A549 (cell line): ENCODE measurements around the gene SORBS1. TPM values are rescaled to one million over a fixed set of nuclear protein-coding genes. Genes with fewer than 3 reads are reported as not detected.

Experiments used
- ATAC-seq, 2 experiments: fragments of 200-7000 bp in 1 of 2; fragments of >200 bp in 1 of 2; cut with Nextera tagmentation in 1 of 2; cut with Tn5 transposase in 1 of 2; 3 replicates each; pipeline versions ENCODE4 v1.8.0 to v1.9.1; 2018 to 2020; ENCODE audit warnings: mild to moderate bottlenecking in 1 of 2, moderate library complexity in 1 of 2
- CTCF ChIA-PET: fragments of 300-600 bp; sonication (Branson Sonifier 250); formaldehyde crosslinking; extraction: SDS; loops from one replicate; lab custom pipeline; 2021; ENCODE audit warnings: antibody characterized with exemption, inconsistent platforms; lab: Yijun Ruan, JAX
- POLR2A ChIA-PET: fragments of 350-600 bp; formaldehyde crosslinking; extraction: SDS; loops from one replicate; lab custom pipeline; 2021; ENCODE audit warnings: antibody characterized with exemption, inconsistent platforms; lab: Yijun Ruan, JAX
- DNase-seq, 2 experiments: peaks; one replicate each; pipeline versions ENCODE4 v3.0.0 to v3.0.0-alpha.2; 2011 to 2016; ENCODE audit warnings: low read depth in 1 of 2, low spot score in 1 of 2
- FAIRE-seq: peaks from 2 replicates; lab custom pipeline; 2011; peaks lifted over from hg19 to GRCh38; lab: Jason Lieb, UNC
- H3K27ac ChIP-seq, 2 experiments: fragments of >200 bp; sonication (Bioruptor Twin); formaldehyde crosslinking; 3 replicates each; pipeline ENCODE4 v1.5.1; 2016 to 2017
- H3K4me1 ChIP-seq: fragments of >200 bp; sonication (Bioruptor Twin); formaldehyde crosslinking; 3 replicates; pipeline ENCODE4 v1.6.1; 2016
- H3K4me2 ChIP-seq: fragments of >200 bp; sonication (Bioruptor Twin); formaldehyde crosslinking; 3 replicates; pipeline ENCODE4 v1.6.1; 2016
- H3K4me3 ChIP-seq: fragments of >200 bp; sonication (Bioruptor Twin); formaldehyde crosslinking; 3 replicates; pipeline ENCODE4 v1.5.1; 2016
- H3K9me3 ChIP-seq: fragments of >200 bp; sonication (Bioruptor Twin); formaldehyde crosslinking; 3 replicates; pipeline ENCODE4 v1.6.1; 2016
- BCL3 ChIP-seq: fragments of >200 bp; sonication (Bioruptor Twin); formaldehyde crosslinking; IDR thresholded peaks from 3 replicates; pipeline ENCODE4 v1.6.1; 2016
- CBX2 ChIP-seq: fragments of 200-600 bp; sonication (generic); IDR thresholded peaks from 2 replicates; pipeline ENCODE4 v1.6.1; 2016; ENCODE audit warnings: low read depth, mild to moderate bottlenecking, borderline replicate concordance
- CBX8 ChIP-seq: fragments of 200-600 bp; sonication (generic); IDR thresholded peaks from 2 replicates; pipeline ENCODE4 v1.6.1; 2016
- CEBPB ChIP-seq, 2 experiments: fragments of >200 bp in 1 of 2; sonication (Bioruptor Twin) in 1 of 2; formaldehyde crosslinking in 1 of 2; IDR thresholded peaks; 2 replicates each; pipeline ENCODE4 v1.6.1; 2012 to 2016
- EHMT2 ChIP-seq: fragments of 200-600 bp; sonication (generic); IDR thresholded peaks from 2 replicates; pipeline ENCODE4 v1.6.1; 2016; ENCODE audit warnings: antibody characterized with exemption, low read depth, mild to moderate bottlenecking, moderate library complexity
- FOSB ChIP-seq: fragments of 250-450 bp; sonication (Bioruptor Pico); IDR thresholded peaks from 2 replicates; pipeline ENCODE4 v1.5.0; 2020; ENCODE audit warnings: mild to moderate bottlenecking, moderate library complexity
- HOXA7 ChIP-seq: fragments of 250-450 bp; sonication (Bioruptor Pico); IDR thresholded peaks from 2 replicates; pipeline ENCODE4 v1.5.0; 2020; ENCODE audit warnings: mild to moderate bottlenecking, moderate library complexity
- HOXB13 ChIP-seq: fragments of 250-450 bp; sonication (Bioruptor Pico); IDR thresholded peaks from 2 replicates; pipeline ENCODE4 v1.5.0; 2020; ENCODE audit warnings: low read depth, mild to moderate bottlenecking, moderate library complexity
- HOXB5 ChIP-seq: fragments of 250-450 bp; sonication (Bioruptor Pico); IDR thresholded peaks from 2 replicates; pipeline ENCODE4 v1.5.0; 2020; ENCODE audit warnings: mild to moderate bottlenecking, moderate library complexity
- JUNB ChIP-seq: fragments of >200 bp; sonication (Bioruptor Twin); formaldehyde crosslinking; IDR thresholded peaks from 2 replicates; pipeline ENCODE4 v1.6.1; 2016
- PHF8 ChIP-seq: fragments of 200-600 bp; sonication (generic); IDR thresholded peaks from 2 replicates; pipeline ENCODE4 v1.6.1; 2016; ENCODE audit warnings: low read depth, mild to moderate bottlenecking, antibody characterized with exemption, moderate library complexity, borderline replicate concordance
- POLR2AphosphoS2 ChIP-seq: conservative IDR thresholded peaks from 2 replicates; pipeline ENCODE4 v1.6.1; 2012; ENCODE audit warnings: low read length, improper control_type of control experiment, inconsistent platforms
- RARB ChIP-seq: fragments of 250-450 bp; sonication (Bioruptor Pico); IDR thresholded peaks from 2 replicates; pipeline ENCODE4 v1.8.0; 2021; ENCODE audit warnings: mild to moderate bottlenecking, moderate library complexity
- RCOR1 ChIP-seq: fragments of 150-350 bp; IDR thresholded peaks from 2 replicates; pipeline ENCODE4 v1.6.1; 2014; ENCODE audit warnings: antibody characterized with exemption, low read length, low read depth
- SMC3 ChIP-seq: fragments of >200 bp; sonication (Bioruptor Twin); formaldehyde crosslinking; IDR thresholded peaks from 3 replicates; pipeline ENCODE4 v1.6.1; 2018; ENCODE audit warnings: inconsistent platforms
- SREBF2 ChIP-seq: fragments of 450-650 bp; IDR thresholded peaks from 2 replicates; pipeline ENCODE4 v1.6.1; 2014; ENCODE audit warnings: mild to moderate bottlenecking, moderate library complexity
- USF2 ChIP-seq: fragments of 450-650 bp; IDR thresholded peaks from 2 replicates; pipeline ENCODE4 v1.6.1; 2014; ENCODE audit warnings: antibody characterized with exemption
- ZFP36 ChIP-seq: fragments of 450-650 bp; IDR thresholded peaks from 2 replicates; pipeline ENCODE4 v1.6.1; 2014; ENCODE audit warnings: borderline replicate concordance; ENCODE audit not compliant: partially characterized antibody
- ZNF302 ChIP-seq: fragments of 250-450 bp; sonication (Bioruptor Pico); IDR thresholded peaks from 2 replicates; pipeline ENCODE4 v1.9.0; 2021; ENCODE audit warnings: inconsistent platforms, mild to moderate bottlenecking, moderate library complexity
- ZSCAN20 ChIP-seq: fragments of 250-450 bp; sonication (Bioruptor Pico); IDR thresholded peaks from 2 replicates; pipeline ENCODE4 v1.8.0; 2022; ENCODE audit warnings: mild to moderate bottlenecking, moderate library complexity
- WGBS: methylation state at CpG from one replicate; pipeline ENCODE4 v1.1.6; 2017; ENCODE audit errors: missing lambda C conversion rate; 5-methylcytosine and 5-hydroxymethylcytosine counted together
- polyA plus RNA-seq, 4 experiments: library from polyadenylated mRNA; depleted of rRNA in 3 of 4; stranded (reverse); fragments of >200 nt; fragmentation: RNase III in 1 of 4; extraction: RNeasy Plus Mini Kit Qiagen cat#74134 plus additional on column Dnase treatment in 1 of 4; gene quantifications; 2 replicates in 3 of 4; 3 replicates in 1 of 4; pipeline ENCODE4 v1.2.3, GENCODE V29; 2011 to 2017
- TF ChIP-seq, protein P1 (sequence below): fragments of >200 bp; sonication (Bioruptor Twin); formaldehyde crosslinking; IDR thresholded peaks from 3 replicates; pipeline ENCODE4 v1.5.1; 2016
- TF ChIP-seq, protein P2 (sequence below): IDR thresholded peaks from 2 replicates; pipeline ENCODE4 v1.6.1; 2012
- TF ChIP-seq, protein P3 (sequence below): IDR thresholded peaks from 2 replicates; pipeline ENCODE4 v1.6.1; 2012
- TF ChIP-seq, protein P4 (sequence below): fragments of 150-350 bp; IDR thresholded peaks from 2 replicates; pipeline ENCODE4 v1.6.1; 2014; ENCODE audit warnings: low read depth, mild to moderate bottlenecking, low read length
- TF ChIP-seq, protein P5 (sequence below): IDR thresholded peaks from 2 replicates; pipeline ENCODE4 v1.6.1; 2012; ENCODE audit warnings: low read depth, borderline replicate concordance
- TF ChIP-seq, protein P6 (sequence below): fragments of 250-450 bp; sonication (Bioruptor Pico); IDR thresholded peaks from 2 replicates; pipeline ENCODE4 v1.5.0; 2020; ENCODE audit warnings: low read depth, mild to moderate bottlenecking, moderate library complexity

The SORBS1 gene
- polyA plus RNA-seq, 2 of the 4 experiments (the other 2 are of a cell fraction): 0.39 to 0.80 TPM

DNA sequence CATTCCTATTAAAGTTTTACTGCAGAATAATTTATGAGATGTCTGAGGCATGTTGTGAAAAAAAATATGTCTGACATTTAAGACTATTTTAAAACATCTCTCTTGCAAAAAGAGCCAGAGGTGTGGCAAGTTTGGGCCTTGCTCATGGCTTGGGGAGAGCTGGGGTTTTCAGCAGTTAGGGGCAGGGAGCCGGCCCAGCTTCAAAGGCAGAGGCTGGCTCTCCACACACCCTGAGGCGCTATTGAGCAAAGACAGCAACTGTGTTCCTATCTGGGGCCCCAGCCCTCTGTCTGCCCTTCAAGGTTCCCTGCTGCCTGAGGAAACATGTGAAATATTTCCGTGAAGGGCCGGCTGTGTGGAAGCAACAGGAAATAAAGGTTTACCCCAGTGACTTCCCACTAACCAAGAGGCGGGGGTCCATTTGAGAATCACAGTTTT is 94.0 kb downstream of the SORBS1 start (continued):
- TF ChIP-seq, protein P1, sequence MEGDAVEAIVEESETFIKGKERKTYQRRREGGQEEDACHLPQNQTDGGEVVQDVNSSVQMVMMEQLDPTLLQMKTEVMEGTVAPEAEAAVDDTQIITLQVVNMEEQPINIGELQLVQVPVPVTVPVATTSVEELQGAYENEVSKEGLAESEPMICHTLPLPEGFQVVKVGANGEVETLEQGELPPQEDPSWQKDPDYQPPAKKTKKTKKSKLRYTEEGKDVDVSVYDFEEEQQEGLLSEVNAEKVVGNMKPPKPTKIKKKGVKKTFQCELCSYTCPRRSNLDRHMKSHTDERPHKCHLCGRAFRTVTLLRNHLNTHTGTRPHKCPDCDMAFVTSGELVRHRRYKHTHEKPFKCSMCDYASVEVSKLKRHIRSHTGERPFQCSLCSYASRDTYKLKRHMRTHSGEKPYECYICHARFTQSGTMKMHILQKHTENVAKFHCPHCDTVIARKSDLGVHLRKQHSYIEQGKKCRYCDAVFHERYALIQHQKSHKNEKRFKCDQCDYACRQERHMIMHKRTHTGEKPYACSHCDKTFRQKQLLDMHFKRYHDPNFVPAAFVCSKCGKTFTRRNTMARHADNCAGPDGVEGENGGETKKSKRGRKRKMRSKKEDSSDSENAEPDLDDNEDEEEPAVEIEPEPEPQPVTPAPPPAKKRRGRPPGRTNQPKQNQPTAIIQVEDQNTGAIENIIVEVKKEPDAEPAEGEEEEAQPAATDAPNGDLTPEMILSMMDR: no peak

DNA sequence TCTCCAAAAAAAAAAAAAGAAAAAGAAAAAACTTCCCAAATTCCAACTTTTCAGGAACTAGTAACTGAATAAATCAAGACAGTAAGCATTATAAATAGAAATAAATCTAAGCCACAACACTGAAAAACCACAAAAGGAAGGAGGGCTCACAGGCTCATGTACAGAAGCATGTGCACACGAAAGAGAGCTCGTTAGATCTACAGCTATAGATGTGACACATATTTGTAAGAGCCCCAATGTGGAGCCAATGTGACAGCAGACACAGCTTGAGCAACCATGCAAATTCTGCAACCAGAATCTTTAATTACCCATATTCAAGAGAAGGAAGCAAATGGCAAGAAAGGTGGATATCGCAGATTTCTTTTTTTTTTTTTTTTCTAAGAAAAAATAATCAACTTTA is 94.7 kb downstream of the SORBS1 start:
- Histone ChIP-seq H3K9me3 (no peaks in the 10 kb centered on the region), H3K4me1 (no peaks in the 10 kb centered on the region), H3K27ac (no peak overlapping the region), H3K4me3 (no peak overlapping the region), H3K4me2 (no peak overlapping the region)
- ATAC-seq: no peak
- POLR2A ChIA-PET: no interaction called here
- no peak for DNase-seq
- CTCF ChIA-PET: interaction anchor here (0.6 kb wide), 1 partner anchor 196 kb away, joined by 4 read pairs; no protein-coding TSS in a partner anchor
- 94% methylated on average over 3 of the region's 3 CpGs for WGBS
- no peak for TF ChIP-seq SMC3
- TF ChIP-seq PHF8: no peak
- no peak for TF ChIP-seq HOXB13 (CRISPR knock-in tag)
- no peak for TF ChIP-seq HOXB5
- TF ChIP-seq ZFP36: no peak
- TF ChIP-seq SREBF2: no peak
- no peak for TF ChIP-seq POLR2AphosphoS2
- TF ChIP-seq, protein P2, sequence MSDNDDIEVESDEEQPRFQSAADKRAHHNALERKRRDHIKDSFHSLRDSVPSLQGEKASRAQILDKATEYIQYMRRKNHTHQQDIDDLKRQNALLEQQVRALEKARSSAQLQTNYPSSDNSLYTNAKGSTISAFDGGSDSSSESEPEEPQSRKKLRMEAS: no peak
- no peak for TF ChIP-seq CBX8
- TF ChIP-seq FOSB (CRISPR knock-in tag): no peak
- no peak for TF ChIP-seq BCL3
- TF ChIP-seq ZSCAN20 (CRISPR knock-in tag): no peak
- TF ChIP-seq RCOR1: no peak
- no peak for TF ChIP-seq JUNB
- no peak for TF ChIP-seq HOXA7 (CRISPR knock-in tag)
- TF ChIP-seq, protein P3, sequence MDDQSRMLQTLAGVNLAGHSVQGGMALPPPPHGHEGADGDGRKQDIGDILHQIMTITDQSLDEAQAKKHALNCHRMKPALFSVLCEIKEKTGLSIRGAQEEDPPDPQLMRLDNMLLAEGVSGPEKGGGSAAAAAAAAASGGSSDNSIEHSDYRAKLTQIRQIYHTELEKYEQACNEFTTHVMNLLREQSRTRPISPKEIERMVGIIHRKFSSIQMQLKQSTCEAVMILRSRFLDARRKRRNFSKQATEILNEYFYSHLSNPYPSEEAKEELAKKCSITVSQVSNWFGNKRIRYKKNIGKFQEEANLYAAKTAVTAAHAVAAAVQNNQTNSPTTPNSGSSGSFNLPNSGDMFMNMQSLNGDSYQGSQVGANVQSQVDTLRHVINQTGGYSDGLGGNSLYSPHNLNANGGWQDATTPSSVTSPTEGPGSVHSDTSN: no peak
- no peak for FAIRE-seq

DNA sequence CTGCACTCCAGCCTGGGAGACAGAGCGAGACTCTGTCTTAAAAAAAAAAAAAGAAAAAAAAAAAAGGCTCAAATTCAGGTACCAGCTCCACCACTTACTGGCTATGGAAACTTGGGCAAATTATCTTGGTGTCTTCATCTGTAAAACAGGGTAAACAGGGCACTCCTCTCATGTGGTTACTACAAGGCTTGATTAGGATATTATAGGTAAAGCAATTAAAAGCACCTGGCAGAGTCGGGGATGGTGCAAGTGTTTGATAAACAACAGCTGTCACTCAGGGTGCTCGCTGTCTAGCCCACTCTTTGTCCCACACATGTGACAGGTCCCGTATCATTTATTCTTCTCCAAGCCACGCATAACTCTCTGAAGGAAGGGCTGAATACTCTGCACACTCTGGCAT is 96.9 kb downstream of the SORBS1 start:
- ChIA-PET CTCF (no interaction called here), POLR2A (no interaction called here)
- Histone ChIP-seq H3K9me3 (no peaks in the 10 kb centered on the region), H3K4me2 (no peak overlapping the region), H3K4me1 (no peaks in the 10 kb centered on the region), H3K27ac (no peak overlapping the region), H3K4me3 (no peak overlapping the region)
- no peak for DNase-seq
- ATAC-seq: no peak
- 76% methylated on average over 5 of the region's 5 CpGs for WGBS
- no peak for FAIRE-seq
- TF ChIP-seq, protein P1: no peak
- TF ChIP-seq CEBPB (IDR thresholded peaks at IDR 0.05): no peak
- no peak for TF ChIP-seq USF2
- no peak for TF ChIP-seq RARB
- no peak for TF ChIP-seq HOXA7 (CRISPR knock-in tag)
- TF ChIP-seq, protein P4, sequence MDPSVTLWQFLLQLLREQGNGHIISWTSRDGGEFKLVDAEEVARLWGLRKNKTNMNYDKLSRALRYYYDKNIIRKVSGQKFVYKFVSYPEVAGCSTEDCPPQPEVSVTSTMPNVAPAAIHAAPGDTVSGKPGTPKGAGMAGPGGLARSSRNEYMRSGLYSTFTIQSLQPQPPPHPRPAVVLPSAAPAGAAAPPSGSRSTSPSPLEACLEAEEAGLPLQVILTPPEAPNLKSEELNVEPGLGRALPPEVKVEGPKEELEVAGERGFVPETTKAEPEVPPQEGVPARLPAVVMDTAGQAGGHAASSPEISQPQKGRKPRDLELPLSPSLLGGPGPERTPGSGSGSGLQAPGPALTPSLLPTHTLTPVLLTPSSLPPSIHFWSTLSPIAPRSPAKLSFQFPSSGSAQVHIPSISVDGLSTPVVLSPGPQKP: no peak
- TF ChIP-seq, protein P5, sequence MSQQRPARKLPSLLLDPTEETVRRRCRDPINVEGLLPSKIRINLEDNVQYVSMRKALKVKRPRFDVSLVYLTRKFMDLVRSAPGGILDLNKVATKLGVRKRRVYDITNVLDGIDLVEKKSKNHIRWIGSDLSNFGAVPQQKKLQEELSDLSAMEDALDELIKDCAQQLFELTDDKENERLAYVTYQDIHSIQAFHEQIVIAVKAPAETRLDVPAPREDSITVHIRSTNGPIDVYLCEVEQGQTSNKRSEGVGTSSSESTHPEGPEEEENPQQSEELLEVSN: no peak
- no peak for TF ChIP-seq EHMT2
- TF ChIP-seq, protein P6, sequence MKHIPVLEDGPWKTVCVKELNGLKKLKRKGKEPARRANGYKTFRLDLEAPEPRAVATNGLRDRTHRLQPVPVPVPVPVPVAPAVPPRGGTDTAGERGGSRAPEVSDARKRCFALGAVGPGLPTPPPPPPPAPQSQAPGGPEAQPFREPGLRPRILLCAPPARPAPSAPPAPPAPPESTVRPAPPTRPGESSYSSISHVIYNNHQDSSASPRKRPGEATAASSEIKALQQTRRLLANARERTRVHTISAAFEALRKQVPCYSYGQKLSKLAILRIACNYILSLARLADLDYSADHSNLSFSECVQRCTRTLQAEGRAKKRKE: no peak
- no peak for TF ChIP-seq ZNF302
- TF ChIP-seq CBX2: no peak
